HCT116 (cell line): Measurements from ENCODE around the gene C20orf144.

Experiments
- CEBPB ChIP-seq: IDR thresholded peaks from 2 replicates; pipeline ENCODE4 v1.6.1; 2012; ENCODE audit warnings: low read depth
- CTCF ChIP-seq, 3 experiments: fragments of 200-600 bp in 1 of 3; sonication (generic) in 1 of 3; IDR thresholded peaks in 2 of 3; conservative IDR thresholded peaks in 1 of 3; 2 replicates each; pipeline ENCODE4 v1.5.1; 2012 to 2017; ENCODE audit warnings: low read depth in 2 of 3, low read length in 2 of 3, antibody characterized with exemption in 1 of 3, borderline replicate concordance in 1 of 3, control low read depth in 1 of 3, mild to moderate bottlenecking in 1 of 3, mixed read lengths in 1 of 3, mixed run types in 1 of 3, moderate library complexity in 1 of 3; ENCODE audit not compliant: insufficient read depth in 1 of 3
- EGR1 ChIP-seq: IDR thresholded peaks from 2 replicates; pipeline ENCODE4 v1.6.1; 2012; ENCODE audit warnings: low read depth
- EZH2phosphoT487 ChIP-seq: fragments of 200-600 bp; IDR thresholded peaks from 2 replicates; pipeline ENCODE4 v1.6.1; 2018; ENCODE audit warnings: antibody characterized with exemption, borderline replicate concordance
- POLR2A ChIP-seq: IDR thresholded peaks from 2 replicates; pipeline ENCODE4 v1.7.0; 2011; ENCODE audit warnings: borderline replicate concordance; ENCODE audit not compliant: insufficient read depth, insufficient read length; ENCODE audit errors: extremely low read depth
- POLR2AphosphoS5 ChIP-seq: IDR thresholded peaks from 2 replicates; pipeline ENCODE4 v1.6.1; 2011; ENCODE audit warnings: mild to moderate bottlenecking, low read depth, low read length, moderate library complexity
- REST ChIP-seq: IDR thresholded peaks from 2 replicates; pipeline ENCODE4 v1.6.1; 2012; ENCODE audit warnings: low read depth
- YY1 ChIP-seq: IDR thresholded peaks from 2 replicates; pipeline ENCODE4 v1.6.1; 2011; ENCODE audit warnings: low read length, low read depth, moderate library complexity, mild to moderate bottlenecking; ENCODE audit not compliant: insufficient replicate concordance; ENCODE audit errors: extremely low read depth

- TF ChIP-seq CTCF (IDR thresholded peaks at IDR 0.05 in 2 of 3, conservative IDR thresholded peaks at IDR 0.05 in 1 of 3; ENCODE audit: borderline replicate concordance in 1 of 3, insufficient read depth in 1 of 3, low read depth in 2 of 3, low read length in 2 of 3) (no peak), EZH2phosphoT487 (no peak), POLR2A (no peak), CEBPB (no peak), YY1 (no peak), REST (no peak), POLR2AphosphoS5 (no peak), EGR1 (no peak)
Measured at GRCh38 chr20:33624399-33624798, 37.7 kb upstream of the C20orf144 start.
